Upper lobe of right lung (tissue), 1 donor: ENCODE data around the gene EYA2. TPM values are rescaled to one million over a fixed set of nuclear protein-coding genes. Genes with fewer than 3 reads are reported as not detected.

Experiments
- ATAC-seq: fragments of 200-7000 bp; cut with Tn5 transposase; one replicate; pipeline ENCODE4 v1.9.1; 2020; ENCODE audit warnings: mild to moderate bottlenecking, moderate library complexity
- DNase-seq: peaks from one replicate; pipeline ENCODE4 v3.0.0-alpha.2; 2020
- H3K27ac ChIP-seq: fragments of 200-600 bp; one replicate; pipeline ENCODE4 v1.8.0; 2022
- H3K27me3 ChIP-seq: fragments of 200-600 bp; one replicate; pipeline ENCODE4 v1.8.0; 2022; ENCODE audit warnings: mild to moderate bottlenecking
- H3K36me3 ChIP-seq: fragments of 200-600 bp; one replicate; pipeline ENCODE4 v1.8.0; 2022
- H3K4me1 ChIP-seq: fragments of 200-600 bp; one replicate; pipeline ENCODE4 v1.8.0; 2022
- H3K4me3 ChIP-seq: fragments of 200-600 bp; one replicate; pipeline ENCODE4 v1.8.0; 2022; ENCODE audit warnings: mild to moderate bottlenecking
- H3K9me3 ChIP-seq: fragments of 200-600 bp; one replicate; pipeline ENCODE4 v1.8.0; 2022
- CTCF ChIP-seq: fragments of 200-600 bp; IDR thresholded peaks from one replicate; pipeline ENCODE4 v1.8.0; 2022; ENCODE audit warnings: antibody characterized with exemption
- intact Hi-C: fragments of 100-400 bp; cut with DNase I; formaldehyde crosslinking; loops from one replicate; pipeline ENCODE4 v1.11.0; 2022
- total RNA-seq: library from RNA; stranded (reverse); fragmentation: NEBNext Ultra II Directional; extraction: Animal tissue kit (Norgen Biotek cat#: 25700); gene quantifications from one replicate; pipeline ENCODE4 v1.2.1, GENCODE V29; 2021
- donor health status: DM: no; HTN: yes; CAD: no; lungs with severe emphysema.

EYA2 gene
- total RNA-seq, 1 donor from 2014 or later: 1.8 TPM

- no peak overlapping the region for H3K4me3 ChIP-seq
- H3K36me3 ChIP-seq: peaks cover 56% of the 10 kb centered on the region
- no peak for ATAC-seq
- DNase-seq: no peak
- no peak for TF ChIP-seq CTCF
- no peak overlapping the region for H3K27ac ChIP-seq
- no peaks in the 10 kb centered on the region for H3K9me3 ChIP-seq
- H3K27me3 ChIP-seq: no peaks in the 10 kb centered on the region
- intact Hi-C loops: no loop called here
- H3K4me1 ChIP-seq: no peaks in the 10 kb centered on the region
These were observed 314.0 kb downstream of the EYA2 start for GRCh38 chr20:47208534-47209174.

- Histone ChIP-seq H3K27ac (no peak overlapping the region), H3K4me1 (no peaks in the 10 kb centered on the region), H3K36me3 (peaks cover 69% of the 10 kb centered on the region), H3K4me3 (no peak overlapping the region), H3K9me3 (no peaks in the 10 kb centered on the region), H3K27me3 (no peaks in the 10 kb centered on the region)
- no peak for ATAC-seq
- intact Hi-C loops: no loop called here
- no peak for DNase-seq
- no peak for TF ChIP-seq CTCF
These were observed 315.3 kb downstream of the EYA2 start for GRCh38 chr20:47209982-47210381.

- H3K9me3 ChIP-seq: no peaks in the 10 kb centered on the region
- TF ChIP-seq CTCF: no peak
- intact Hi-C loops: no loop called here
- no peak overlapping the region for H3K27ac ChIP-seq
- DNase-seq (no peak), ATAC-seq (no peak)
- no peak overlapping the region for H3K4me3 ChIP-seq
- H3K36me3 ChIP-seq: peaks cover 74% of the 10 kb centered on the region
- no peaks in the 10 kb centered on the region for H3K27me3 ChIP-seq
- no peaks in the 10 kb centered on the region for H3K4me1 ChIP-seq
These were observed 315.8 kb downstream of the EYA2 start for GRCh38 chr20:47210470-47210869.

GRCh38 chr20:47211036-47211435 lies 316.4 kb downstream of the EYA2 start:
- H3K9me3 ChIP-seq: no peaks in the 10 kb centered on the region
- H3K27me3 ChIP-seq: no peaks in the 10 kb centered on the region
- no peak for TF ChIP-seq CTCF
- H3K36me3 ChIP-seq: peaks cover 79% of the 10 kb centered on the region
- no peaks in the 10 kb centered on the region for H3K4me1 ChIP-seq
- DNase-seq: no peak
- intact Hi-C loops: no loop called here
- no peak overlapping the region for H3K27ac ChIP-seq
- H3K4me3 ChIP-seq: no peak overlapping the region
- ATAC-seq: no peak

GRCh38 chr20:47212606-47213207 lies 318.1 kb downstream of the EYA2 start:
- ATAC-seq (no peak), DNase-seq (no peak)
- Histone ChIP-seq H3K4me3 (no peak overlapping the region), H3K27ac (no peak overlapping the region), H3K27me3 (no peaks in the 10 kb centered on the region), H3K9me3 (no peaks in the 10 kb centered on the region), H3K36me3 (peaks cover 95% of the 10 kb centered on the region), H3K4me1 (no peaks in the 10 kb centered on the region)
- intact Hi-C loops: no loop called here
- no peak for TF ChIP-seq CTCF
